ENCODE results near the gene NFX1.

The NFX1 gene

GRCh38 chr9:33415501-33416038, 125.3 kb downstream of the NFX1 start:
- Histone ChIP-seq H3K4me3 (ENCODE audit: low read depth in 1 of 2, low read length in 2 of 2) (no peak overlapping the region), H3K9me3 (ENCODE audit: low read length) (no peaks in the 10 kb centered on the region), H3K9ac (ENCODE audit: low read length) (no peak overlapping the region), H3K27me3 (ENCODE audit: control insufficient read depth in 1 of 2, insufficient read depth in 2 of 2, low read length in 2 of 2) (no peaks in the 10 kb centered on the region), H3K27ac (ENCODE audit: low read depth, low read length) (no peak overlapping the region), H3K4me1 (ENCODE audit: insufficient read depth, low read length) (no peaks in the 10 kb centered on the region), H3K36me3 (ENCODE audit: insufficient read depth, low read length) (no peaks in the 10 kb centered on the region)

GRCh38 chr9:33416996-33417395, 126.7 kb downstream of the NFX1 start:
- no peaks in the 10 kb centered on the region for H3K27me3 ChIP-seq (ENCODE audit: control insufficient read depth in 1 of 2, insufficient read depth in 2 of 2, low read length in 2 of 2)
- H3K4me1 ChIP-seq (ENCODE audit: insufficient read depth, low read length): no peaks in the 10 kb centered on the region
- H3K27ac ChIP-seq (ENCODE audit: low read depth, low read length): no peak overlapping the region
- no peak overlapping the region for H3K4me3 ChIP-seq (ENCODE audit: low read depth in 1 of 2, low read length in 2 of 2)
- H3K9ac ChIP-seq (ENCODE audit: low read length): no peak overlapping the region
- no peaks in the 10 kb centered on the region for H3K9me3 ChIP-seq (ENCODE audit: low read length)
- H3K36me3 ChIP-seq (ENCODE audit: insufficient read depth, low read length): no peaks in the 10 kb centered on the region

GRCh38 chr9:33418090-33418489, 127.8 kb downstream of the NFX1 start:
- Histone ChIP-seq H3K9me3 (ENCODE audit: low read length) (no peaks in the 10 kb centered on the region), H3K4me1 (ENCODE audit: insufficient read depth, low read length) (no peaks in the 10 kb centered on the region), H3K9ac (ENCODE audit: low read length) (no peak overlapping the region), H3K36me3 (ENCODE audit: insufficient read depth, low read length) (no peaks in the 10 kb centered on the region), H3K27ac (ENCODE audit: low read depth, low read length) (no peak overlapping the region), H3K27me3 (ENCODE audit: control insufficient read depth in 1 of 2, insufficient read depth in 2 of 2, low read length in 2 of 2) (no peaks in the 10 kb centered on the region), H3K4me3 (ENCODE audit: low read depth in 1 of 2, low read length in 2 of 2) (no peak overlapping the region)

GRCh38 chr9:33419708-33420303, 129.5 kb downstream of the NFX1 start:
- no peaks in the 10 kb centered on the region for H3K4me1 ChIP-seq (ENCODE audit: insufficient read depth, low read length)
- no peaks in the 10 kb centered on the region for H3K36me3 ChIP-seq (ENCODE audit: insufficient read depth, low read length)
- H3K27ac ChIP-seq (ENCODE audit: low read depth, low read length): no peak overlapping the region
- no peak overlapping the region for H3K4me3 ChIP-seq (ENCODE audit: low read depth in 1 of 2, low read length in 2 of 2)
- H3K27me3 ChIP-seq (ENCODE audit: control insufficient read depth in 1 of 2, insufficient read depth in 2 of 2, low read length in 2 of 2): no peaks in the 10 kb centered on the region
- no peaks in the 10 kb centered on the region for H3K9me3 ChIP-seq (ENCODE audit: low read length)
- H3K9ac ChIP-seq (ENCODE audit: low read length): no peak overlapping the region
